ENCODE measurements around the gene ZNF180.

- TF ChIP-seq CTCF (IDR thresholded peaks at IDR 0.05; ENCODE audit: extremely low read depth in 1 of 2, insufficient read depth in 1 of 2, low read depth in 1 of 2, low read length in 2 of 2) (no peak), EZH2 (IDR thresholded peaks at IDR 0.05; ENCODE audit: borderline replicate concordance, low read depth, low read length, severe bottlenecking) (no peak), POLR2A (IDR thresholded peaks at IDR 0.05; ENCODE audit: low read depth, low read length) (no peak), POLR2AphosphoS5 (IDR thresholded peaks at IDR 0.05; ENCODE audit: insufficient read depth, low read depth, low read length) (no peak)
Measured at GRCh38 chr19:44521370-44521769, 21.0 kb upstream of the ZNF180 start.

Data from endothelial cell of umbilical vein (primary cell).